ENCODE results near the gene NUDT8.

NUDT8 gene

GRCh38 chr11:67629386-67630227, at the start of gene NUDT8:
NUDT8 (minus strand) TSS chr11:67629937; CDS start chr11:67629911, 26 bp downstream.
- peak within 1 kb of the TSS; percentile 66 for H3K4me3 ChIP-seq (ENCODE audit: control insufficient read depth, low read depth, low read length)
- TF ChIP-seq CTCF (conservative IDR thresholded peaks at IDR 0.05; ENCODE audit: control insufficient read depth, insufficient read depth, low read depth, low read length) = peak; percentile 72
- DNase-seq (ENCODE audit: low read depth) = peak; percentile 73

GRCh38 chr11:67675058-67675747, 45.5 kb upstream of the NUDT8 start:
- DNase-seq (ENCODE audit: low read depth) = no peak
- TF ChIP-seq CTCF (conservative IDR thresholded peaks at IDR 0.05; ENCODE audit: control insufficient read depth, insufficient read depth, low read depth, low read length) = no peak

GRCh38 chr11:67674442-67674871, 44.7 kb upstream of the NUDT8 start, which contains the start of gene ALDH3B2:
ALDH3B2 (minus strand) TSS chr11:67674623; CDS start chr11:67666935, 7,688 bp downstream.
- no peak within 1 kb of the TSS for H3K4me3 ChIP-seq (ENCODE audit: control insufficient read depth, low read depth, low read length)
- DNase-seq (ENCODE audit: low read depth) = no peak
- TF ChIP-seq CTCF (conservative IDR thresholded peaks at IDR 0.05; ENCODE audit: control insufficient read depth, insufficient read depth, low read depth, low read length) = no peak

More at GRCh38 chr11:67675058-67675747, 45.5 kb upstream of the NUDT8 start:
- H3K4me3 ChIP-seq (ENCODE audit: control insufficient read depth, low read depth, low read length) = no peak overlapping the region

GRCh38 chr11:67673902-67674301, 44.2 kb upstream of the NUDT8 start:
- no peak for DNase-seq (ENCODE audit: low read depth)
- H3K4me3 ChIP-seq (ENCODE audit: control insufficient read depth, low read depth, low read length) = no peak overlapping the region
- no peak for TF ChIP-seq CTCF (conservative IDR thresholded peaks at IDR 0.05; ENCODE audit: control insufficient read depth, insufficient read depth, low read depth, low read length)

- no peak overlapping the region for H3K4me3 ChIP-seq (ENCODE audit: control insufficient read depth, low read depth, low read length)
- DNase-seq (ENCODE audit: low read depth) = no peak
- TF ChIP-seq CTCF (conservative IDR thresholded peaks at IDR 0.05; ENCODE audit: control insufficient read depth, insufficient read depth, low read depth, low read length) = no peak
Observed at GRCh38 chr11:67673358-67673757, 43.6 kb upstream of the NUDT8 start.

GRCh38 chr11:67671211-67671520, 41.4 kb upstream of the NUDT8 start:
- no peak overlapping the region for H3K4me3 ChIP-seq (ENCODE audit: control insufficient read depth, low read depth, low read length)
- no peak for DNase-seq (ENCODE audit: low read depth)
- no peak for TF ChIP-seq CTCF (conservative IDR thresholded peaks at IDR 0.05; ENCODE audit: control insufficient read depth, insufficient read depth, low read depth, low read length)

Data from fibroblast of mammary gland (primary cell).